AG09319 (cell line): ENCODE results near the gene GPR45.
A peak's percentile ranks its signal among the peaks of the same experiment; 100 is the strongest.

ENCODE experiments used
- DNase-seq: peaks from one replicate; pipeline ENCODE4 v3.0.0-alpha.2; 2010; ENCODE audit warnings: low read depth; ENCODE audit errors: extremely low read depth
- TF ChIP-seq, protein P1 (sequence below): IDR thresholded peaks from 2 replicates; pipeline ENCODE4 v1.5.1; 2011; ENCODE audit warnings: low read depth, mild to moderate bottlenecking, inconsistent platforms, low read length, moderate library complexity

Gene GPR45

GRCh38 chr2:105271393-105272045, 30.0 kb downstream of the GPR45 start:
- DNase-seq = no peak
- TF ChIP-seq, protein P1, sequence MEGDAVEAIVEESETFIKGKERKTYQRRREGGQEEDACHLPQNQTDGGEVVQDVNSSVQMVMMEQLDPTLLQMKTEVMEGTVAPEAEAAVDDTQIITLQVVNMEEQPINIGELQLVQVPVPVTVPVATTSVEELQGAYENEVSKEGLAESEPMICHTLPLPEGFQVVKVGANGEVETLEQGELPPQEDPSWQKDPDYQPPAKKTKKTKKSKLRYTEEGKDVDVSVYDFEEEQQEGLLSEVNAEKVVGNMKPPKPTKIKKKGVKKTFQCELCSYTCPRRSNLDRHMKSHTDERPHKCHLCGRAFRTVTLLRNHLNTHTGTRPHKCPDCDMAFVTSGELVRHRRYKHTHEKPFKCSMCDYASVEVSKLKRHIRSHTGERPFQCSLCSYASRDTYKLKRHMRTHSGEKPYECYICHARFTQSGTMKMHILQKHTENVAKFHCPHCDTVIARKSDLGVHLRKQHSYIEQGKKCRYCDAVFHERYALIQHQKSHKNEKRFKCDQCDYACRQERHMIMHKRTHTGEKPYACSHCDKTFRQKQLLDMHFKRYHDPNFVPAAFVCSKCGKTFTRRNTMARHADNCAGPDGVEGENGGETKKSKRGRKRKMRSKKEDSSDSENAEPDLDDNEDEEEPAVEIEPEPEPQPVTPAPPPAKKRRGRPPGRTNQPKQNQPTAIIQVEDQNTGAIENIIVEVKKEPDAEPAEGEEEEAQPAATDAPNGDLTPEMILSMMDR = no peak

DNA sequence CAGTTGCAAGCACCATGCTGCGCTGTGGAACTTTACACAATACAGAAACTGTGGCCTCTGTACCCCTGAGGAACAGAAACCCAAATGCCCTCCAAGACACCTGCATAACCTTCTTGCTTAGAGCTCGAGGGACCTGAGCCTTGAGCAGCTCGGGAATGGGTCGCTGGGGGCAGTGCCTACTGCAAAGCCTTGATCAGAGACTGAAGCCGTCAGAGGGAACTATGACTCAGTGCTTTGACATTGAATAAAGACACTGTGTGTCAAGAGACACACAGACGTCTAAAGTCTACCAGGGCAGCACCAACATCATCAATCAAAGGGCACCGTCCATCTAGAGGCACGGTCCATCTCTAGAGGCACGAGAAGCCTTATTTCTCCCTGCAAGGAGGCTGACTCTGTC, 30.6 kb downstream of the GPR45 start:
- TF ChIP-seq, protein P1 = no peak
- no peak for DNase-seq

- TF ChIP-seq, protein P1 = no peak
- peak; percentile 44 for DNase-seq
Measured at GRCh38 chr2:105274046-105274445, 32.5 kb downstream of the GPR45 start.

GRCh38 chr2:105278654-105279053, 37.1 kb downstream of the GPR45 start:
- DNase-seq = no peak
- TF ChIP-seq, protein P1 = no peak

GRCh38 chr2:105279126-105279525, 37.6 kb downstream of the GPR45 start:
- TF ChIP-seq, protein P1 = no peak
- no peak for DNase-seq

DNA sequence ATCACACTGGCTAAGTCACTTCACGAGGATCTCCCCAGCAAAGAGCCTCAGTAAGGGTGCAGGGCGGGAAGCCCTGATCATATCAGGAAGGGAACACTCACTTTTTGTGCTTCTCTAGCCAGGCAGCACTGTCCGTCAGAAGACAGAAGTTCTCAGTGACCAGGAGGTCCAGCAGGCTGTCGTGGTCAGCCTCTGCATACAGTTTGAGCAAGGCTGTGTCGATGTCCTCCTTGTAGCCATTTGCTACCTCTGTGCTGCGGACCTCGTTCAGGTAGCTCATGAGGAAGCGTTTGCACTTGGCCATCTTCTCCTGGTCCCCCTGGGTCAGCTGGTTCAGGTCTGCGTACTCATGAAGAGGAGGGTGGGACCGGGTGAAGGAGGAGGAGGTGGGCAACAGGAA, 38.7 kb downstream of the GPR45 start:
- DNase-seq = no peak
- TF ChIP-seq, protein P1 = no peak

DNA sequence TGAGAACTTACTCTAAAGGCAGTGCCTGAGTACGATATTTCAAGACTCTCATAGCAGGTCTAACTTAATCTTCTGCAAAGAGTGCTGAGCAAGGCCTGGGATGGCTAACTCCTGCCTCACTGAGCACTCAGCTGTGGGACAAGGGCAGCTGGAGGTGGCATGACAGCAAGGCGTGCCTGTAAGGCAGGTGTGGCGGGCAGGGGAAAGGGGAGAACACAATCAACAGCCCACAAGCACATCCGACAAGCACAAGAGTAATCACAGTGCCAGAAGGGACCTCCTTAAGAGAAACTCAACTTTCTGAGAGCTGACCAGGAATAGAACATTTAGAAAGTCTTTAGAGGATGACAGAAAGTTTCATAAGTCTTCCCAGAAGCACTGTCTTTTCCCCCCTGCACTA, 42.0 kb downstream of the GPR45 start:
- TF ChIP-seq, protein P1 = no peak
- DNase-seq = no peak
